ENCODE measurements around the gene OTOG. TPM values are rescaled to one million over a fixed set of nuclear protein-coding genes. Genes with fewer than 3 reads are reported as not detected.

The OTOG gene
- total RNA-seq, result not detected

DNA sequence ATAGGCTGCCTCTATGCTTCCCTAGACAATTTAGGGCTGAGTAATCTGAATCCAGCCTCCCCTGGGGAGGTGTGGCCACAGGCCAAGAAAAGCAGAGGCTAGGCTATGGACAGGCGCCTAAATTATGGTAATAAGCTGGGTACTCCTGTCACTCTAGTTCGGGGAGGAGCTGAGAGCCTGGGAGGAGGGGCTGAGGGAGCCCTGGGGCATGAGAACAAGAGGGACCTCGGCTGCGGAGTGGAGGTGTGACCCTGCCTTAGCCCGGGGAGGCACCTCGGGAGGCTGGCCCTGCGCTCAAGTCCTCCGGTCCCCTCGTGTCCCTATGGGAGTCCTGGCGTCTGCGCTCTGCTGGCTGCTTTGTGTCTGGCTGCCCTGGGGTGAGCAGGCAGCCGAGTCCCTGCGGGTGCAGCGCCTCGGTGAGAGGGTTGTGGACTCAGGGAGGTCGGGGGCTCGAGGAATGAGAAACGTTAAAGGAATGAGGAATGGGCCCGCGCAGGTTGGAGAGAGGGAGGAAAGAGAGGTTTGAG, at the start of gene OTOG:
Gene OTOG (plus strand): TSS at position 209 of the 527 bp plus-strand sequence. CDS start 114 bp downstream, at position 323.
- H3K4me3 Mint-ChIP-seq, result no peak within 1 kb of the TSS
- H3K9me3 Mint-ChIP-seq, result no peaks in the 10 kb centered on the region
- no peak for DNase-seq (ENCODE audit: low spot score)
- H3K27me3 Mint-ChIP-seq, result peaks cover 34 to 36% of the 10 kb centered on the region in 2 donors
- peak in 1 of 2 donors; percentile 10 for ATAC-seq
- H3K36me3 Mint-ChIP-seq, result no peaks in the 10 kb centered on the region
- peaks cover 2 to 9% of the 10 kb centered on the region in 2 donors for H3K4me1 Mint-ChIP-seq (ENCODE audit: low read depth in 2 of 2)
- H3K27ac Mint-ChIP-seq, result no peak within 1 kb of the TSS

DNA sequence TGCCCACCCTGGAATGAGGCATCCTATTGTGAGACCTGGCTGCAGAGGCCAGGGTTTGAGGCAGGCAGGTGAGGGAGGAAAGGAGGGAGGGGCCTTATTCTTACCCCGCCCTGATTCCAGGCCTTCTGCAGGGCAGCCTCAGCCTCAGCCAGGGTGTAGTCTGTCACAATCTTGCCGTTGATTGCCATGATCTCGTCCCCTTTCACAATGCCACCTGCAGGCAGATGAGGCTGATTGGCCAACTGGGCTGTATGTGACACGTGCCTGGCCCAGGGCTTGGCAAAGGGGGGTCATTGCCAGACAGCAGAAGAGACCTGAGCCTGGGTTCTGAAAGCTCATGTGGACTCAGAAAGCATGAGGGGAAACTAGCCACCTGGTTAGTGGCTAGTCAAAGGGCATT, 49.0 kb upstream of the OTOG start:
- no peaks in the 10 kb centered on the region for H3K36me3 Mint-ChIP-seq
- no peaks in the 10 kb centered on the region for H3K4me1 Mint-ChIP-seq (ENCODE audit: low read depth in 2 of 2)
- no peak overlapping the region for H3K4me3 Mint-ChIP-seq
- H3K27me3 Mint-ChIP-seq, result peaks cover 0 to 3% of the 10 kb centered on the region in 2 donors
- DNase-seq (ENCODE audit: low spot score) (no peak), ATAC-seq (no peak)
- H3K9me3 Mint-ChIP-seq, result no peaks in the 10 kb centered on the region
- no peak overlapping the region for H3K27ac Mint-ChIP-seq

DNA sequence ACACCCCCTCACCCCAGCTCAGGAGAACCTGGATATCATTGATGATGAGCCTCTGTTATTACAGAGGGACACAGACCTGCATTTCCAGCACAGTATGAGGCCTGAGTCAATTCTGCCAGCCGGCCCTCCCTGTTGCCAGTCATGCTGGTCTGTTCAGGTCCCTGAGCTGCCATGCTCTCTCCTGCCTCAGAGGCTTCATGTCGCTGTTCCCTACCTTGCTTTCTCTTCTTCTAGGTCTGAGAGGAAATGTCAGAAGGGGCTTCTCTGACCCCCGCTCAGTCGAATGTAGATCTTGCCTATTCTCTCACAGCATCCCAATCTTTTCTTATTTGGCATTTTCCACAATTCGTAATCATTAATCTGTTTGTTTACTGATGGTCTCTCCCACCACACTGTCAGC, 48.6 kb upstream of the OTOG start:
- DNase-seq (ENCODE audit: low spot score) (no peak), ATAC-seq (no peak)
- Mint-ChIP-seq H3K9me3 (no peaks in the 10 kb centered on the region), H3K4me3 (no peak overlapping the region), H3K4me1 (ENCODE audit: low read depth in 2 of 2) (no peaks in the 10 kb centered on the region), H3K36me3 (no peaks in the 10 kb centered on the region), H3K27me3 (peaks cover 0 to 2% of the 10 kb centered on the region in 2 donors), H3K27ac (no peak overlapping the region)

DNA sequence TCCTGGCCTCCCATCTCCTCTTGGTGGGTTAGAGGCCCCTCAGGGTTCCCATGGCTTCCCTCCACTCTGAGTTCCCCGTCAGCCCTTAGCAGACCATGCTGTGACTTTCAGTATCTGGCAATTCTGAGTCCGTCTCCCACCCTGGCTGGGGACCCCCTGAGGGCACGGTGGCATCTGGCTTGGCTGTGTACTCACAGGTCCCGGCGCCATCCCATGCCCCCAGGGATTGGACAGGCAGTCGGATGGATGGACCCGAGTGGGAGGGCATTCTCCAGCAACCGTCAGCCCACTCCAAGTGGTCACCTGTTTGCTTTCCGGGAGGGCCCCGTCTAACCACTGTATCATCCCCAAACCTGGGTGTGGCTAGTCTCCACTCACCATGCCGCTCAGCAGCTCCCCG, 46.4 kb upstream of the OTOG start:
- Mint-ChIP-seq H3K4me1 (ENCODE audit: low read depth in 2 of 2) (peaks cover 0 to 2% of the 10 kb centered on the region in 2 donors), H3K4me3 (no peak overlapping the region), H3K36me3 (no peaks in the 10 kb centered on the region), H3K27me3 (no peaks in the 10 kb centered on the region), H3K27ac (no peak overlapping the region), H3K9me3 (no peaks in the 10 kb centered on the region)
- ATAC-seq, result no peak
- no peak for DNase-seq (ENCODE audit: low spot score)

GRCh38 chr11:17502630-17503029, 44.4 kb upstream of the OTOG start:
- H3K9me3 Mint-ChIP-seq, result no peaks in the 10 kb centered on the region
- ATAC-seq (no peak), DNase-seq (ENCODE audit: low spot score) (no peak)
- no peak overlapping the region for H3K27ac Mint-ChIP-seq
- H3K4me3 Mint-ChIP-seq, result no peak overlapping the region
- H3K27me3 Mint-ChIP-seq, result peaks cover 0 to 3% of the 10 kb centered on the region in 2 donors
- no peaks in the 10 kb centered on the region for H3K36me3 Mint-ChIP-seq
- H3K4me1 Mint-ChIP-seq (ENCODE audit: low read depth in 2 of 2), result peaks cover 0 to 2% of the 10 kb centered on the region in 2 donors

DNA sequence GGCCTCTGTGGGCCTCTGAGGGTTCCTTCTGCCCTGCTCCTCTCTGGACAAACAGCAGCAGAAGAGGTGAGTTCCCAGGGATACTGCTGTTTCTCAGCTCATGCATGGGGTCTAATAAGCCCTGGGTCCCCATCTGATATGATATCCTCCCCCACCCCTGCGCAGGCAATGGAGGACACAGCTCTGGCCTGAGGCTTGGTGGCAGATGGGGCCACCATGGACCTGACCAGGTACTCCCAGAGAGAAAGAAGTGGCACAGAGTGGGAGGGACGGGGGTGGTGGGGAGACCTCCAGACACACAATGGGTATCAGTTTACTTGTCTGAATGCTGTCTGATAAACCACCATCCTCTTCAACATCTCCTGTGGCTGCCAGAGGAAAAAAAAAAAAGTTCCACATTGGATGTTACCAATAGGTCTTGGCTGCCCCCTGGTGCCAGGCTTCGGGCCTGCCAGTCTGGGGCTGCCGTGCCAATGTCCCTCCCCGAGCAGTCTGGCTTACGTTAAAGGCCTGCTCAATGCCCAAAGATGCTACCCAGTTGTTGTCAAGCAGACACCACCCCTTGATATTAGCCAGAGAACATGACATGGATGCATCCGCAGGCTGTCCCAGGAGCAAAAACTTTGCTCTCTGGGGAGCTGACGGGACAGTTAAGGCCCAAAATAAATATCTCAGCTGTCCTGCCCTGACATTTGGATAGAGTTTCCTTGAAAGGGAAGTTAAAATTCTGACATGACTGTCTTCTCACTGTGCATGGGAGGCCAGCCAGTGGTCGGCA, 42.5 kb upstream of the OTOG start:
- Mint-ChIP-seq H3K27ac (no peak overlapping the region), H3K27me3 (peaks cover 7 to 10% of the 10 kb centered on the region in 2 donors), H3K4me3 (no peak overlapping the region), H3K4me1 (ENCODE audit: low read depth in 2 of 2) (peaks cover 0 to 2% of the 10 kb centered on the region in 2 donors), H3K9me3 (no peaks in the 10 kb centered on the region), H3K36me3 (no peaks in the 10 kb centered on the region)
- ATAC-seq (peak; percentile 46 to 62), DNase-seq (ENCODE audit: low spot score) (no peak)

DNA sequence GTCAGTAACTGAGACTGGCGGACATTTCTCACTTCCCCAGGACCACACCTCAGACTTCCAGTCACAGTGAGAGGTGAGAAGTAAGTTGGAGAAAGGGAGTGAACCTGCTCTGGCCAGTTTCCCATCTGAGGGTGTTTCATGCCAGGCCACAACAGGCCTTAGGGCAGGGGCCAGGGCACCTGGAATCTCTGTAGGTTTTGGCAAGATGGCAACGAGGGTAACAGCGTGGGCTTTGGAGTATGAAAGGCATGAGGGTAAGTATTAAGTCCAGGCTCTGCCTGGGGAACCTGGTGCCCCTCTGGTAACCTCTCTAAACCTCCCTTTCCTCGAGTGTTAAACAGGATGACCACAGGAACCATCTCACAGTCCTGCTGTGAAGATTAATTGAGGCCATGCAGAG, 41.9 kb upstream of the OTOG start:
- ATAC-seq (no peak), DNase-seq (ENCODE audit: low spot score) (no peak)
- Mint-ChIP-seq H3K4me3 (no peak overlapping the region), H3K9me3 (no peaks in the 10 kb centered on the region), H3K36me3 (no peaks in the 10 kb centered on the region), H3K27me3 (peaks cover 7 to 10% of the 10 kb centered on the region in 2 donors), H3K27ac (no peak overlapping the region), H3K4me1 (ENCODE audit: low read depth in 2 of 2) (peaks cover 0 to 2% of the 10 kb centered on the region in 2 donors)

GRCh38 chr11:17506314-17506713, 40.7 kb upstream of the OTOG start:
- ATAC-seq (no peak), DNase-seq (ENCODE audit: low spot score) (no peak)
- H3K4me3 Mint-ChIP-seq, result no peak overlapping the region
- peaks cover 0 to 2% of the 10 kb centered on the region in 2 donors for H3K4me1 Mint-ChIP-seq (ENCODE audit: low read depth in 2 of 2)
- H3K9me3 Mint-ChIP-seq, result no peaks in the 10 kb centered on the region
- H3K36me3 Mint-ChIP-seq, result no peaks in the 10 kb centered on the region
- H3K27me3 Mint-ChIP-seq, result peaks cover 7 to 10% of the 10 kb centered on the region in 2 donors
- no peak overlapping the region for H3K27ac Mint-ChIP-seq

DNA sequence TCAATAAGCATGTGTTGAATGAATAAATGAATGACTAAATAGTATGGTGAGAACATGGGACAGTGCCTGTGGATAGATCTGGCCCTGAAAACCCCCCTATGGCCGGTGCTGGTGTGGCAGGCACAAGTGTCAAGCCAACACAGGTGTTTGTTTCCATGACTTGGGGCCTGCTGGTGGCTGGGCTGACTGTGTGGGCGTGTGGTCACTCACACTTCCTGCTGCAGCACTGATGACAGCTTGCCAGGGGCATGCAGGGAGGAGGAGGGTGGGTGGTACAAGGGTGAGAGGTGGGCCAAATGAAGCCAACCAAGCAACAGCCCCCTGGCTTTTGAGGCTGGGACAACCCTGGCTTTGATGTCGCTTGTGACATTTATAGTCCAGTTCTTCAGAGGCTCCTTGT, 40.1 kb upstream of the OTOG start:
- Mint-ChIP-seq H3K27ac (no peak overlapping the region), H3K9me3 (no peaks in the 10 kb centered on the region), H3K36me3 (no peaks in the 10 kb centered on the region), H3K27me3 (peaks cover 11 to 12% of the 10 kb centered on the region in 2 donors), H3K4me3 (no peak overlapping the region), H3K4me1 (ENCODE audit: low read depth in 2 of 2) (peaks cover 0 to 2% of the 10 kb centered on the region in 2 donors)
- DNase-seq (ENCODE audit: low spot score), result no peak
- no peak for ATAC-seq

DNA sequence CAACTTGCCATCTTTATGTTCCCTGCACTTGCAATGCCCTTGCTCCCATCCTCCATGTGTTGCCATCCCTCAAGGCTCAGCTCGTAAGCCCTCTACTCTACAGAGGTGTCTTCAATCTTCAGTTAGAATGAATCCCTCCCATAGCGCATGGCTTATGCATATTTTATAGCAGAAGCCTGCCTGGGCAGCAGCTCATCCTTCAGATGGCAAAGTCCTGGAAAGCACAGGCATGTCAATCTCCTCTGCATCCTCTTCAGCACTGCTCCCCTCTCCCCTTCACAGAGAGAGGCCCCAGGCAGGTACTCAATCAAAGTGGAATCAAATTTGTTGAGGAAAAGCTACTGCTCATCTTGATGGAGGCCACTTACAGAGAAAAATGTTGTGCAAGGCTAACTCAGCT, 39.3 kb upstream of the OTOG start:
- no peak for ATAC-seq
- no peak overlapping the region for H3K27ac Mint-ChIP-seq

DNA sequence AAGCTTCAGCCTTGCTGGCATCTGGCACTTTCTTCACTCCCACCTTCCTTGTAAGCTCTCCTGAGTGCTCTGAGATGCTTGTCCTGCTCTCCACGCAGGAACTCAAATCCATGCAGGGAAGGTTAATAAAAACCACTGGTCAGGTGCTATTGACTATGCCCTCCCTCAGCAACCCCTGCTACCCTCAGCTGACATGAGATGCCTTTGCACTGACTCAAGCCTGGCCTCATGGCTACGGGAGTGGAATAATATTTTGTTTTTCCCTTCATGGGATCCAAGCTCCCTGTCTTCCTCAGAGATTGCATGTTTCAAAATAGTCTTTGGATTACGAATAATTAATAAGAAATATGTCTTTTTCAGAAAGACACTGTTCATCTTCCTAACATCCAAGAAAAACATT, 38.8 kb upstream of the OTOG start:
- Mint-ChIP-seq H3K9me3 (no peaks in the 10 kb centered on the region), H3K4me1 (ENCODE audit: low read depth in 2 of 2) (peaks cover 0 to 2% of the 10 kb centered on the region in 2 donors), H3K4me3 (no peak overlapping the region), H3K27ac (no peak overlapping the region), H3K36me3 (no peaks in the 10 kb centered on the region), H3K27me3 (peaks cover 14 to 18% of the 10 kb centered on the region in 2 donors)
- DNase-seq (ENCODE audit: low spot score), result no peak
- ATAC-seq, result no peak

More for the DNA sequence above, 39.3 kb upstream of the OTOG start:
- Mint-ChIP-seq H3K4me3 (no peak overlapping the region), H3K36me3 (no peaks in the 10 kb centered on the region), H3K27me3 (peaks cover 14 to 15% of the 10 kb centered on the region in 2 donors), H3K4me1 (ENCODE audit: low read depth in 2 of 2) (peaks cover 0 to 2% of the 10 kb centered on the region in 2 donors), H3K9me3 (no peaks in the 10 kb centered on the region)
- no peak for DNase-seq (ENCODE audit: low spot score)

GRCh38 chr11:17508791-17509190, 38.3 kb upstream of the OTOG start:
- H3K36me3 Mint-ChIP-seq, result no peaks in the 10 kb centered on the region
- DNase-seq (ENCODE audit: low spot score), result no peak
- no peak for ATAC-seq
- no peaks in the 10 kb centered on the region for H3K9me3 Mint-ChIP-seq
- H3K27ac Mint-ChIP-seq, result no peak overlapping the region
- peaks cover 0 to 2% of the 10 kb centered on the region in 2 donors for H3K4me1 Mint-ChIP-seq (ENCODE audit: low read depth in 2 of 2)
- no peak overlapping the region for H3K4me3 Mint-ChIP-seq
- H3K27me3 Mint-ChIP-seq, result peaks cover 14 to 20% of the 10 kb centered on the region in 2 donors

DNA sequence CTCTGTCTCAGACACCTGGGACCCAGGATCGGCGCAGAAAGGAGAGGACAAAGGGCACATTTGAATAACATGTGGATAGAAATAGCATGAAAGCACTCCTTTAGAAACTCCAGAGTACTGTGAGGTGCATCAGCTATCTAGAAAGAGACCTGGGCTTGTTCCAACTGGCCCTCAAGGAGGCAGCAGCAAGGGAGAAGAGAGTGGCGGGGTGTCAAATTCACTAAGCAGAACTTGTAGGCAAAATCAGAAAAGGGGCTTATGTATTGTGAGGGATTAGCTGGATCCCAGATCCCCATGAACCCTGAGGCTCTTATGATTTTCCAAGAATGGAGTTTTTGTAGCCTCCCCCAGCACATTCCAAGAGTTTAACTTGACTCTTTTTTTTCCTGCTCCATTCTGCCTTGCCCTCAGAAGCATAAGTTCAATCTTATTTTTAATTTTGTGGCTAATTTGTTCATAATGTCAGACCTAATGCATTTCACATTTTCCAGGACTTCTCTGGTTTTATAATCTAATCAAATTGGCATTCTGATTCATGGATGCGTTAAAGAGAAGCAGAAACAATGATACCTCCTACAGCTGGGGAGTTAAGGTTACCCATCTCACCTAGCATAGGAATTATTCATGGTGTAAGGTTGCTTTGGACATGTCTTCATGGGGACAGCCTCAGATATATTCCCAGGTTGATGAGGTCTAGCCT, 36.4 kb upstream of the OTOG start:
- Mint-ChIP-seq H3K4me3 (no peak overlapping the region), H3K9me3 (no peaks in the 10 kb centered on the region), H3K36me3 (no peaks in the 10 kb centered on the region), H3K27ac (no peak overlapping the region), H3K27me3 (peaks cover 14 to 22% of the 10 kb centered on the region in 2 donors), H3K4me1 (ENCODE audit: low read depth in 2 of 2) (no peaks in the 10 kb centered on the region)
- DNase-seq (ENCODE audit: low spot score) (no peak), ATAC-seq (no peak)

DNA sequence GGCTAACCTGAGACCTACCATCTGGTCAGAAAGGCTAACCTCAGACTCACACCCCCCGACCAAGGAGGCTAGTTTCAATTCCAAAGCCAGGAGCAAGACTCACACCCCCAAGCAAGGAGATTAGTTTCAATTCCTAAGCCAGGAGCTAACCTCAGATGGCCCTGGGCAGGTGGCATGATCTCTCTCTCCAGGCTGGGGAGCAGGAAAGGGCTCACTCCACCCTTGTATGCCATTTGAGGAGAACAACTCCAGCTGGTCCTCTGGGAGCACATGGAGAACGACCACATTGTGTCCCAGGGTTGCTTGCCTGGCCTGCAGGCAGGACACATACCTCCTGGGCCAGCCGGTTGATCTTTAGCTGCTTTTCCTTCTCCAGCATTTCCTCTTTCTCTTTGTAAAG, 35.5 kb upstream of the OTOG start:
- H3K36me3 Mint-ChIP-seq, result no peaks in the 10 kb centered on the region
- H3K4me1 Mint-ChIP-seq (ENCODE audit: low read depth in 2 of 2), result no peaks in the 10 kb centered on the region
- no peak overlapping the region for H3K27ac Mint-ChIP-seq
- H3K9me3 Mint-ChIP-seq, result no peaks in the 10 kb centered on the region
- ATAC-seq (no peak), DNase-seq (ENCODE audit: low spot score) (no peak)
- no peak overlapping the region for H3K4me3 Mint-ChIP-seq
- H3K27me3 Mint-ChIP-seq, result peaks cover 14 to 24% of the 10 kb centered on the region in 2 donors

Data from natural killer cell treated with Interleukin-12 subunit alpha and Interleukin-12 subunit beta and Interleukin-15 and Interleukin-18, amount 100 ng/mL, for 72 hours (primary cell).